GM20000 (cell line): ENCODE data around the gene CHST3.
"Not testable (repeated sequence)": the region's sequence is repeated elsewhere in the genome, so short reads cannot be mapped to it uniquely, and the experiment has no call there.

Experiments
- DNase-seq: peaks from one replicate; pipeline ENCODE4 v3.0.0; 2012; ENCODE audit warnings: low spot score
- CTCF ChIP-seq: IDR thresholded peaks from 2 replicates; pipeline ENCODE4 v1.5.1; 2012; ENCODE audit warnings: mild to moderate bottlenecking, control low read depth; ENCODE audit errors: extremely low read depth, missing control alignments

The CHST3 gene

GRCh38 chr10:71964098-71964742, at the start of gene CHST3:
CHST3 (plus strand) TSS chr10:71964395; CDS start chr10:72005843, 41,448 bp downstream.
- DNase-seq: peak; percentile 59
- no peak for TF ChIP-seq CTCF

DNA sequence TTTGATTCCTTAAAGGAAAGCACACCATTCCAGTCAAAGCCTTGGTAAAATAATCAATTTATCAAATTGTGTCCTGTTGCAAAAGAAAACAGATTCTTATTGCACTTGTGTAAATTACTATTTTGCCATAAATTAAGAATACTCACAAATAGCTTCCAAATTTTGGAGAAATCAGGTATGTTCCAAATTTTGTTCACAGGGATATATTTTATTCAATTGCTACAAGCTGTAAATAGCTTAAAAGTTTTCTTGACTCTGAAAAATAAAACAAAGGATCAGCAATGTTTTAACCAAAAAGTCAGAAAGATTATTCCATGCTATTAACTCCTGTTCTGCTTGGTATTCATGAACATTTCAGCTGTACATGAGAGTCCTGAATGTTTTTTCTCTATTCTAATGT, 47.4 kb upstream of the CHST3 start:
- no peak for TF ChIP-seq CTCF
- DNase-seq: no peak

DNA sequence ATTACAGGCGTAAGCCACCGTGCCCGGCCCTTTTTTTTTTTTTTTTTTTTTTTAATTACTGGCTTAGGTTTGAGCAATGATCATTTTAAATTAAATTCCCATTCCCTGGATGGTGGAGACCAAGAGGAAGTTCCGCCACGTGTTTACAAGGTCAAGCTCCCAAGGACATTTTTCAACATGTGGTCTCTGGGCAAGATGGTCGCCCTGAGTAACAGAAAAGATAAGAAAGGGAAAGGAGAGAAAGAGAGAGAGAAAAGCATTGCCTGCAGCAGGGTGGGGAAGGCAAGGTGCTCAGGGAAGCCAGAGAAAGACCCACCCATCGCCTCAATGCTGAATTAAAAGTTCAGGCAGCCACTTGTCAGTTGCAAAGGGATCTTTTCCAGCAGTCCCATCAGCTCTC, 45.2 kb upstream of the CHST3 start:
- no peak for DNase-seq
- TF ChIP-seq CTCF: no peak

- DNase-seq: not testable (repeated sequence)
Observed at GRCh38 chr10:71919956-71920539, 44.1 kb upstream of the CHST3 start.

DNA sequence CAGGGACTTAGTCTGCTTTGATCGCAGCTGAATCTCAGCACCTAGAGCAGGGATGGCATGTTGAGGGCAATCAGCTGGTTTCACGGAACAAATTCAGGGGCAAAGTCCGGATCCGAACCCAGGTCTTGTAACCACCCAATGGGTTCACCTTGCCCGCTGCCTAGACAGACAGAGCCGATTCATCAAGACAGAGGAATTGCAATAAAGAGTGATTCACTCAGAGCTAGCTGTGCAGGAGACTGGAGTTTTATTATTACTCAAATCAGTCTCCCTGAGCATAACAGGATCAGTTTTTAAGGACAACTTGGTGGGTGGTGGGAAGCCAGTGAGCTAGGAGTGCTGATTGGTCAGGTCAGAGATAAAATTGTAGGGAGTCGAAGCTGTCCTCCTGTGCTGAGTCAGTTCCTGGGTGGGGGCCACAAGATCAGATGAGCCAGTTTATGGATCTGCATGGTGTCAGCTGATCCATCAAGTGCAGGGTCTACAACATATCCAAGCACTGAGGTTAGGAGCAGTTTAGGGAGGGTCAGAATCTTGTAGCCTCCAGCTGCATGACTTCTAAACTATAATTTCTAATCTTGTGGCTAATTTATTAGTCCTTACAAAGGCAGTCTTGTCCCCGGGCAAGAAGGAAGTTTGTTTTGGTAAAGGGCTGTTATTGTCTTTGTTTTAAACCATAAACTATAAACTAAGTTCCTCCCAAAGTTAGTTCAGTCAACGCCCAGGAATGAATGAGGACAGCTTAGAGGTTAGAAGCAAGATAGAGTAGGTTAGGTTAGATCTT, 43.5 kb upstream of the CHST3 start:
- DNase-seq: no peak
- TF ChIP-seq CTCF: no peak

GRCh38 chr10:71921324-71922027, 42.7 kb upstream of the CHST3 start:
- no peak for DNase-seq
- TF ChIP-seq CTCF: no peak

DNA sequence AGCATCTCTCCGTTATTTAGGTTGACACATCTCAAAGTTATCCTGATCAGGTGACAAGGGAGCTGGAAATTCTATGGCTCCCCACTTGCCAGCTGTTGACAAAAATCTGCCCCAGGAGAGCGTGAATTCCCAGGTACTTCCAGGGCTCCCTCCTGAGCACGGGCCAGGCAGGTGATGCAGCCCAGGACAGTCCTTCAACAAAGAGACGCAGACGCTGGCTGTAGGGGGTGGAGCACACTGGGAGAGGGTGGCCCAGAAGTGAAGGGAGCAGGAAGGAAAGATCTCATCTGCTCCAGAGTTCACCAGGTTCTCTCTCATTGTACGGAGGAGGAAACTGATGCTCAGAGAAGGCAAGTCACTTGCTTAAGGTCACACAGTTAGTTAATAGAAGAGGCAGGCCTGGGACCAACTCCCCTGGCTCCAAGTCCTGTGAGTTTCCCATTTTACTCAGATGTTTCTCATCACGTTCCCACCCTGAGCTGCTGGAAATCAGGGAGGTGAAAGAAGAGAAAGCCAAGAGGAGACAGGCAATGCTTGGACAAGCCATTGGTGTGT, 41.0 kb upstream of the CHST3 start:
- DNase-seq: no peak
- TF ChIP-seq CTCF: no peak
